Body of pancreas (tissue), 4 donors: Measurements from ENCODE around the gene MYADM. TPM values are rescaled to one million over a fixed set of nuclear protein-coding genes. Genes with fewer than 3 reads are reported as not detected.

ENCODE experiments used
- ATAC-seq: fragments of 150-250 bp; one replicate; pipeline ENCODE4 v1.9.1; 2016
- DNase-seq, 4 donors: peaks; one replicate each; pipeline ENCODE4 v3.0.0-alpha.2; 2019
- H3K27ac ChIP-seq, 4 donors: fragments of 200-600 bp; sonication (generic); 1 replicate in 3 of 4; 2 replicates in 1 of 4; pipeline versions ENCODE4 v1.5.1 to v1.6.1; 2016 to 2019; ENCODE audit warnings: mild to moderate bottlenecking in 1 of 4, mixed read lengths in 1 of 4, moderate library complexity in 1 of 4
- H3K27me3 ChIP-seq, 2 donors: fragments of 200-600 bp; sonication (generic); one replicate each; pipeline ENCODE4 v1.6.0; 2016; ENCODE audit warnings: mild to moderate bottlenecking in 1 of 2
- H3K36me3 ChIP-seq, 2 donors: fragments of 200-600 bp; sonication (generic); replicated peaks in 1 of 2; 2 replicates each; pipeline ENCODE4 v1.5.1; 2016; ENCODE audit warnings: low read depth in 2 of 2; ENCODE audit not compliant: insufficient read depth in 1 of 2
- H3K4me1 ChIP-seq: fragments of 200-600 bp; sonication (generic); one replicate; pipeline ENCODE4 v1.6.0; 2016
- H3K4me3 ChIP-seq, 2 donors: fragments of 200-600 bp; sonication (generic); 1 replicate in 1 of 2; 2 replicates in 1 of 2; pipeline ENCODE4 v1.5.1; 2016 to 2019
- H3K9me3 ChIP-seq, 3 donors: fragments of 200-600 bp; sonication (generic); 1 replicate in 2 of 3; 2 replicates in 1 of 3; pipeline ENCODE4 v1.5.1; 2016
- POLR2A ChIP-seq, 3 donors: fragments of 450-650 bp; IDR thresholded peaks; one replicate each; pipeline ENCODE4 v1.6.1; 2016; ENCODE audit warnings: antibody characterized with exemption in 3 of 3, mild to moderate bottlenecking in 2 of 3
- WGBS, 2 donors: methylation state at CpG; one replicate each; pipeline ENCODE4 v1.1.5; 2017; 5-methylcytosine and 5-hydroxymethylcytosine counted together
- intact Hi-C: fragments of 100-400 bp; cut with DNase I; formaldehyde crosslinking; loops from one replicate; pipeline ENCODE4 v1.15.1; 2023
- total RNA-seq, 2 donors: library from RNA; depleted of rRNA; stranded (reverse); fragments of >200 nt; gene quantifications; one replicate each; pipeline ENCODE4 v1.1.0, GENCODE V29; 2016
- TF ChIP-seq, protein P1 (sequence below), 7 experiments: fragments of 450-650 bp in 4 of 7; fragments of 200-600 bp in 3 of 7; sonication (generic) in 3 of 7; IDR thresholded peaks; one replicate each; pipeline ENCODE4 v1.5.1; 2016 to 2019; ENCODE audit warnings: antibody characterized with exemption in 7 of 7

MYADM gene
- total RNA-seq, 2 donors from 2014 or later: 12.2 to 30.0 TPM

DNA sequence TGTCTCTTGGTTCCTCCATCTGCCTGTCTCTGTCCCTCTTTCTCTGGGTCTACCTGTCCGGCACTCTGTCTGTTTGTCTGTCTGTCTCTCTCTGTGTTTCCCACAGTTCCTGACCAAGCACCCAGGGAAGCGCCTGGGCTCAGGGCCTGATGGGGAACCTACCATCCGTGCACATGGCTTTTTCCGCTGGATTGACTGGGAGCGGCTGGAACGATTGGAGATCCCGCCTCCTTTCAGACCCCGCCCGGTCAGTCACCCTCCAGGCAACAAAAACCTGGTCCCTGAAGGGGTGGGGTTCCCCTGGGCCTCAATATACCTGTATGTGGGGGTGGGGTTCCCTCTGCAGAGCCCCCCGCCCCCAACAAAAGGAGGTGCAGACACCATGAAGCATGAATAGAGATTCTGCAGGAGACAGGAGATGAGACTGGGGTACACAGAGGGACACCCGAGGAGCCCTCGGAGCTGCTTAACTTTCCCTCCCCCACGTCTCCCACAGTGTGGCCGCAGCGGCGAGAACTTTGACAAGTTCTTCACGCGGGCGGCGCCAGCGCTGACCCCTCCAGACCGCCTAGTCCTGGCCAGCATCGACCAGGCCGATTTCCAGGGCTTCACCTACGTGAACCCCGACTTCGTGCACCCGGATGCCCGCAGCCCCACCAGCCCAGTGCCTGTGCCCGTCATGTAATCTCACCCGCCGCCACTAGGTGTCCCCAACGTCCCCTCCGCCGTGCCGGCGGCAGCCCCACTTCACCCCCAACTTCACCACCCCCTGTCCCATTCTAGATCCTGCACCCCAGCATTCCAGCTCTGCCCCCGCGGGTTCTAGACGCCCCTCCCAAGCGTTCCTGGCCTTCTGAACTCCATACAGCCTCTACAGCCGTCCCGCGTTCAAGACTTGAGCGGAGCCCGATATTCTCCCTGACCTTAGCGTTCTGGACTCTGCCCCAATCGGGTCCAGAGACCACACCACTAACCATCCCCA is 38.8 kb downstream of the MYADM start:
- TF ChIP-seq POLR2A (IDR thresholded peaks at IDR 0.05): no peak
- TF ChIP-seq, protein P1, sequence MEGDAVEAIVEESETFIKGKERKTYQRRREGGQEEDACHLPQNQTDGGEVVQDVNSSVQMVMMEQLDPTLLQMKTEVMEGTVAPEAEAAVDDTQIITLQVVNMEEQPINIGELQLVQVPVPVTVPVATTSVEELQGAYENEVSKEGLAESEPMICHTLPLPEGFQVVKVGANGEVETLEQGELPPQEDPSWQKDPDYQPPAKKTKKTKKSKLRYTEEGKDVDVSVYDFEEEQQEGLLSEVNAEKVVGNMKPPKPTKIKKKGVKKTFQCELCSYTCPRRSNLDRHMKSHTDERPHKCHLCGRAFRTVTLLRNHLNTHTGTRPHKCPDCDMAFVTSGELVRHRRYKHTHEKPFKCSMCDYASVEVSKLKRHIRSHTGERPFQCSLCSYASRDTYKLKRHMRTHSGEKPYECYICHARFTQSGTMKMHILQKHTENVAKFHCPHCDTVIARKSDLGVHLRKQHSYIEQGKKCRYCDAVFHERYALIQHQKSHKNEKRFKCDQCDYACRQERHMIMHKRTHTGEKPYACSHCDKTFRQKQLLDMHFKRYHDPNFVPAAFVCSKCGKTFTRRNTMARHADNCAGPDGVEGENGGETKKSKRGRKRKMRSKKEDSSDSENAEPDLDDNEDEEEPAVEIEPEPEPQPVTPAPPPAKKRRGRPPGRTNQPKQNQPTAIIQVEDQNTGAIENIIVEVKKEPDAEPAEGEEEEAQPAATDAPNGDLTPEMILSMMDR (IDR thresholded peaks at IDR 0.05): peak; percentile 43 to 77 (median 67)
- DNase-seq (peak; percentile 19 to 48 (median 36)), ATAC-seq (no peak)
- Histone ChIP-seq H3K27ac (no peak overlapping the region), H3K4me1 (peaks cover 9% of the 10 kb centered on the region), H3K4me3 (no peak overlapping the region), H3K36me3 (no peaks in the 10 kb centered on the region), H3K9me3 (no peaks in the 10 kb centered on the region), H3K27me3 (peaks cover 0 to 46% of the 10 kb centered on the region in 2 donors)
- intact Hi-C loops: no loop called here
- WGBS, 2 donors: 11 to 12% methylated on average over 36 to 48 of the region's 48 CpGs

DNA sequence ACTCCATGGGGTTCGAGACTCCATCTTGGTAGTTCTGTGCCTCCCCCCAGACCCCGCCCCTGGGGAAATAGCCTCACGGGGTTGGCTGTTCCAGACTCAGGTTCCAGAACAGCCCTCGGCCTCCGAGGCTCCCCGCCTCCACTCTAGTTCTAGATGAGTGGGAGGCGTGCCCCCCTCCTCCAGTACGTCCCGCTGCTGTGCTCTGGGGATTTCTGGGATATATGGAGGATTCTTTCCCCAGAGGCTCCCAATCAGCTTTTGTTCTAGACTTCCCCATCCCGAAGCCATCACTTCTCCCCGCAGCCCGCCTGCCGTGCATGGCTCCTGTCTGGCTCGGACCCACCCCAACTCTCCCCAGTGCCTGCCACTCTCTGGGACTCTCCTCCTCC is 39.5 kb downstream of the MYADM start:
- ATAC-seq (no peak), DNase-seq (no peak)
- peaks cover 9% of the 10 kb centered on the region for H3K4me1 ChIP-seq
- H3K4me3 ChIP-seq: no peak overlapping the region
- H3K27me3 ChIP-seq: peaks cover 0 to 53% of the 10 kb centered on the region in 2 donors
- H3K27ac ChIP-seq: no peak overlapping the region
- 25 to 29% methylated on average over 12 to 14 of the region's 14 CpGs for WGBS, 2 donors
- H3K36me3 ChIP-seq: no peaks in the 10 kb centered on the region
- TF ChIP-seq, protein P1 (IDR thresholded peaks at IDR 0.05): no peak
- TF ChIP-seq POLR2A (IDR thresholded peaks at IDR 0.05): no peak
- intact Hi-C loops: no loop called here
- H3K9me3 ChIP-seq: no peaks in the 10 kb centered on the region

DNA sequence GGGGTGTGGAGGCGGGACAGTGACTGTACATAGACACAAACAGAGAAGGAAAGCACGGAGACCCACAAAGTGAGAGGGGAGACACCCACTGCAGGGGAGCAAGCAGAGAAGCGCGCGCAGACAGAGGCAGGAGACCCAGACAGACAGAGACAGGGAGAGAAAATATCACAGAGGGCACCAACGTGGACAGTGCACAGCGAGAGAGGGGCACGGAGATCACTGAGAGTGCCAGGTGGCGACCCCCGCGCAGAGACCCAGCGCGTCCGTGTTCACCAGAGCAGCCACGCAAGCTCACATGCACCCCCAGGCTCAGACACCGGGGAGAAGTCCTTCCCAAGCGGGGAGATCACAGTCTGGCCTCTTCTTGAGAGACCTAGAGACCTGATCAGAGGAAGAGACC is 40.0 kb downstream of the MYADM start:
- DNase-seq (no peak), ATAC-seq (no peak)
- Histone ChIP-seq H3K36me3 (no peaks in the 10 kb centered on the region), H3K4me1 (peaks cover 9% of the 10 kb centered on the region), H3K27me3 (peaks cover 0 to 53% of the 10 kb centered on the region in 2 donors), H3K9me3 (no peaks in the 10 kb centered on the region), H3K27ac (no peak overlapping the region), H3K4me3 (no peak overlapping the region)
- TF ChIP-seq POLR2A (IDR thresholded peaks at IDR 0.05): no peak
- TF ChIP-seq, protein P1 (IDR thresholded peaks at IDR 0.05): no peak
- intact Hi-C loops: no loop called here
- WGBS, 2 donors: 11 to 13% methylated on average over 12 to 17 of the region's 17 CpGs

DNA sequence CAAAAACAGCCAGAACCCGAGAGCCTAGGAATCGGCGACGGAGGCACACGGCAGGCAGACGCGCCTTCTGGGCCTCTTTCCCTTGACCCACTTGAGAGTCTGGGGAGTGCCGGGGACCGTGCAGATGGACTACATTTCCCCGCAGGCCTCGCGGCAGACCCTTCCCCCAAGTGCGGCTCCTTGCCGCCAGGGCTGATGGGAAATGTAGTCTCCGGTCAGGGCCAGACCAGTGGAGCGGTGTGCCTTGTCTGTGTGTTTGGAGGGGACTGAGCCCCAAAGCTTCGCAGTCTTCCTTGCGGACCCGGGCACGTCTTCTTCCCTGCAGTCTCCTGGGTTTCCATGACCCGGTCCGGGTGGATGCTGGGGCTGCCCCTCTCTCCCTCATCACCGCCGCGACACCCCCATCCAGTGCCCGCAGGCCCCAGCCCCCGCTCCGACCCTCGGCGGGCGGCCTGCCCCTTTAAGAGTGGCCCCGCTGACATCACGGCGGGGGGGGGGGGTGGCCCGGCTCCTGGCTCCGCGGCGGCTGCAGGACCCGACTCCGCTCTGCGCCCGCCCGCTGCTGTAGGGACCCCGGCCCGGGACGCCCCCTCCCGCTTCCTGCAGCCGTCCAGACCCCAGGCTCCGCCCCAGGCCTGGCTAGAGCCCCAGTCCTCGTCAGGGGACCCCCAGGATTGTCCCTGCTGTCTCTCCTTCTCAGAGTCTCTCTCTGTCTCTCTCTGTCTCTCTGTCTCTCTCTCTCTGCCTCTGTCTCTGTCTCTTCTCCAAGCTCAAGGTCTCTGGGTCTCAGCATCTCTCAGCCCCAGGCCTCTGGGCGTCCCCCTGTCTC is 40.6 kb downstream of the MYADM start:
- peak; percentile 32 for ATAC-seq
- H3K27ac ChIP-seq: no peak overlapping the region
- no peaks in the 10 kb centered on the region for H3K36me3 ChIP-seq
- H3K4me1 ChIP-seq: peaks cover 9% of the 10 kb centered on the region
- intact Hi-C loops: no loop called here
- 2 to 6% methylated on average over 10 to 51 of the region's 51 CpGs for WGBS, 2 donors
- H3K4me3 ChIP-seq: no peak overlapping the region
- H3K9me3 ChIP-seq: no peaks in the 10 kb centered on the region
- TF ChIP-seq, protein P1 (IDR thresholded peaks at IDR 0.05): no peak
- no peak for TF ChIP-seq POLR2A (IDR thresholded peaks at IDR 0.05)
- peak in 3 of 4 donors; percentile 27 to 45 (median 43) for DNase-seq
- H3K27me3 ChIP-seq: peaks cover 0 to 54% of the 10 kb centered on the region in 2 donors
